ENCODE results near the gene TBC1D22A. TPM values are rescaled to one million over a fixed set of nuclear protein-coding genes. Genes with fewer than 3 reads are reported as not detected.

The TBC1D22A gene
- total RNA-seq, 1 experiment from 2014 or later: 20.9 TPM

- H3K9me2 ChIP-seq (ENCODE audit: insufficient read depth): no peaks in the 10 kb centered on the region
These were observed 453.4 kb downstream of the TBC1D22A start for GRCh38 chr22:47215851-47216250.

More at GRCh38 chr22:47215851-47216250, 453.4 kb downstream of the TBC1D22A start:
- ChIA-PET POLR2A (no interaction called here), CTCF (interaction anchor here (1.6 kb wide), 1 partner anchor 10 kb away, joined by 5 read pairs; no protein-coding TSS in a partner anchor), RAD21 (ENCODE audit: low non-redundant PET in 1 of 2, low total read pairs in 2 of 2, uncharacterized antibody in 2 of 2, unreplicated experiment in 2 of 2) (no interaction called here)
- H4K20me1 ChIP-seq (ENCODE audit: insufficient read depth): no peaks in the 10 kb centered on the region
- H3K27ac ChIP-seq (ENCODE audit: low read depth, low read length): no peak overlapping the region
- no peaks in the 10 kb centered on the region for H3K36me3 ChIP-seq (ENCODE audit: control insufficient read depth in 1 of 2, insufficient read depth in 2 of 2, low read length in 2 of 2)
- intact Hi-C loops (cut with micrococcal nuclease): loop anchor here (10.0 kb wide), 1 partner anchor 239 kb away; no protein-coding TSS in a partner anchor
- ATAC-seq (no peak), DNase-seq (ENCODE audit: low read depth, low spot score) (no peak)
- H3K4me1 ChIP-seq (ENCODE audit: control insufficient read depth in 1 of 2, insufficient read depth in 2 of 2, low read length in 2 of 2): no peaks in the 10 kb centered on the region
- TF ChIP-seq, protein P1, sequence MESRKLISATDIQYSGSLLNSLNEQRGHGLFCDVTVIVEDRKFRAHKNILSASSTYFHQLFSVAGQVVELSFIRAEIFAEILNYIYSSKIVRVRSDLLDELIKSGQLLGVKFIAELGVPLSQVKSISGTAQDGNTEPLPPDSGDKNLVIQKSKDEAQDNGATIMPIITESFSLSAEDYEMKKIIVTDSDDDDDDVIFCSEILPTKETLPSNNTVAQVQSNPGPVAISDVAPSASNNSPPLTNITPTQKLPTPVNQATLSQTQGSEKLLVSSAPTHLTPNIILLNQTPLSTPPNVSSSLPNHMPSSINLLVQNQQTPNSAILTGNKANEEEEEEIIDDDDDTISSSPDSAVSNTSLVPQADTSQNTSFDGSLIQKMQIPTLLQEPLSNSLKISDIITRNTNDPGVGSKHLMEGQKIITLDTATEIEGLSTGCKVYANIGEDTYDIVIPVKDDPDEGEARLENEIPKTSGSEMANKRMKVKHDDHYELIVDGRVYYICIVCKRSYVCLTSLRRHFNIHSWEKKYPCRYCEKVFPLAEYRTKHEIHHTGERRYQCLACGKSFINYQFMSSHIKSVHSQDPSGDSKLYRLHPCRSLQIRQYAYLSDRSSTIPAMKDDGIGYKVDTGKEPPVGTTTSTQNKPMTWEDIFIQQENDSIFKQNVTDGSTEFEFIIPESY (IDR thresholded peaks at IDR 0.05; ENCODE audit: extremely low read depth, insufficient replicate concordance, low read length): no peak
- no peak for TF ChIP-seq TCF7L2 (IDR thresholded peaks at IDR 0.05; ENCODE audit: borderline replicate concordance, extremely low read depth, insufficient read depth, insufficient read length)
- TF ChIP-seq, protein P2, sequence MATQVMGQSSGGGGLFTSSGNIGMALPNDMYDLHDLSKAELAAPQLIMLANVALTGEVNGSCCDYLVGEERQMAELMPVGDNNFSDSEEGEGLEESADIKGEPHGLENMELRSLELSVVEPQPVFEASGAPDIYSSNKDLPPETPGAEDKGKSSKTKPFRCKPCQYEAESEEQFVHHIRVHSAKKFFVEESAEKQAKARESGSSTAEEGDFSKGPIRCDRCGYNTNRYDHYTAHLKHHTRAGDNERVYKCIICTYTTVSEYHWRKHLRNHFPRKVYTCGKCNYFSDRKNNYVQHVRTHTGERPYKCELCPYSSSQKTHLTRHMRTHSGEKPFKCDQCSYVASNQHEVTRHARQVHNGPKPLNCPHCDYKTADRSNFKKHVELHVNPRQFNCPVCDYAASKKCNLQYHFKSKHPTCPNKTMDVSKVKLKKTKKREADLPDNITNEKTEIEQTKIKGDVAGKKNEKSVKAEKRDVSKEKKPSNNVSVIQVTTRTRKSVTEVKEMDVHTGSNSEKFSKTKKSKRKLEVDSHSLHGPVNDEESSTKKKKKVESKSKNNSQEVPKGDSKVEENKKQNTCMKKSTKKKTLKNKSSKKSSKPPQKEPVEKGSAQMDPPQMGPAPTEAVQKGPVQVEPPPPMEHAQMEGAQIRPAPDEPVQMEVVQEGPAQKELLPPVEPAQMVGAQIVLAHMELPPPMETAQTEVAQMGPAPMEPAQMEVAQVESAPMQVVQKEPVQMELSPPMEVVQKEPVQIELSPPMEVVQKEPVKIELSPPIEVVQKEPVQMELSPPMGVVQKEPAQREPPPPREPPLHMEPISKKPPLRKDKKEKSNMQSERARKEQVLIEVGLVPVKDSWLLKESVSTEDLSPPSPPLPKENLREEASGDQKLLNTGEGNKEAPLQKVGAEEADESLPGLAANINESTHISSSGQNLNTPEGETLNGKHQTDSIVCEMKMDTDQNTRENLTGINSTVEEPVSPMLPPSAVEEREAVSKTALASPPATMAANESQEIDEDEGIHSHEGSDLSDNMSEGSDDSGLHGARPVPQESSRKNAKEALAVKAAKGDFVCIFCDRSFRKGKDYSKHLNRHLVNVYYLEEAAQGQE (IDR thresholded peaks at IDR 0.05; ENCODE audit: low read depth): no peak
- TF ChIP-seq, protein P3, sequence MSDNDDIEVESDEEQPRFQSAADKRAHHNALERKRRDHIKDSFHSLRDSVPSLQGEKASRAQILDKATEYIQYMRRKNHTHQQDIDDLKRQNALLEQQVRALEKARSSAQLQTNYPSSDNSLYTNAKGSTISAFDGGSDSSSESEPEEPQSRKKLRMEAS (IDR thresholded peaks at IDR 0.05): no peak
- no peak for TF ChIP-seq CEBPB (IDR thresholded peaks at IDR 0.05; ENCODE audit: low read depth)
- TF ChIP-seq JUND (IDR thresholded peaks at IDR 0.05): no peak
- TF ChIP-seq EZH2 (IDR thresholded peaks at IDR 0.05): no peak
- TF ChIP-seq ELF1 (IDR thresholded peaks at IDR 0.05; ENCODE audit: borderline replicate concordance, low read depth): no peak
- TF ChIP-seq, protein P4, sequence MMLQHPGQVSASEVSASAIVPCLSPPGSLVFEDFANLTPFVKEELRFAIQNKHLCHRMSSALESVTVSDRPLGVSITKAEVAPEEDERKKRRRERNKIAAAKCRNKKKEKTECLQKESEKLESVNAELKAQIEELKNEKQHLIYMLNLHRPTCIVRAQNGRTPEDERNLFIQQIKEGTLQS (IDR thresholded peaks at IDR 0.05): no peak
- TF ChIP-seq SP1 (IDR thresholded peaks at IDR 0.05; ENCODE audit: low read depth): no peak
- TF ChIP-seq EZH2phosphoT487 (IDR thresholded peaks at IDR 0.05; ENCODE audit: borderline replicate concordance): no peak
- TF ChIP-seq SIN3A (IDR thresholded peaks at IDR 0.05; ENCODE audit: low read depth): no peak
- TF ChIP-seq POLR2A (IDR thresholded peaks at IDR 0.05; ENCODE audit: borderline replicate concordance, extremely low read depth, insufficient read depth, insufficient read length): no peak
- no peak for TF ChIP-seq CBX3 (IDR thresholded peaks at IDR 0.05; ENCODE audit: low read depth)
- TF ChIP-seq RAD21 (IDR thresholded peaks at IDR 0.05; ENCODE audit: low read depth): no peak
- no peak for TF ChIP-seq POLR2AphosphoS5 (IDR thresholded peaks at IDR 0.05; ENCODE audit: low read depth, low read length)
- no peak for TF ChIP-seq SRF (IDR thresholded peaks at IDR 0.05; ENCODE audit: low read depth)
- no peaks in the 10 kb centered on the region for H3K79me2 ChIP-seq (ENCODE audit: insufficient read depth, low read length)
- no peak overlapping the region for H3K4me3 ChIP-seq (replicated peaks in 1 of 2; ENCODE audit: low read depth in 1 of 2, low read length in 2 of 2)
- no peaks in the 10 kb centered on the region; a peak in 1 of 4 replicates for H3K9me3 ChIP-seq (ENCODE audit: control insufficient read depth in 1 of 2, insufficient read depth in 1 of 2, low read depth in 1 of 2, low read length in 2 of 2)
- H3K9ac ChIP-seq (ENCODE audit: low read length): no peak overlapping the region
- H3K27me3 ChIP-seq (ENCODE audit: insufficient read depth, low read length): no peaks in the 10 kb centered on the region
- H2AFZ ChIP-seq (ENCODE audit: low read depth, low read length, poor library complexity, severe bottlenecking): no peak overlapping the region
- no peak overlapping the region for H3K4me2 ChIP-seq (ENCODE audit: low read length)
- BruUV-seq (replicated peaks): no TSS peak
